ENCODE results near the gene S1PR2. TPM values are rescaled to one million over a fixed set of nuclear protein-coding genes. Genes with fewer than 3 reads are reported as not detected.
"Not testable (repeated sequence)": the region's sequence is repeated elsewhere in the genome, so short reads cannot be mapped to it uniquely, and the experiment has no call there.

S1PR2 gene
- total RNA-seq, 1 donor from 2014 or later = 0.46 TPM

- DNase-seq (ENCODE audit: low read depth, low spot score) = peak; percentile 87
Measured at GRCh38 chr19:10191347-10191746, 39.8 kb downstream of the S1PR2 start.

GRCh38 chr19:10190026-10190425, 41.1 kb downstream of the S1PR2 start:
- DNase-seq (ENCODE audit: low read depth, low spot score) = no peak

- no peak for DNase-seq (ENCODE audit: low read depth, low spot score)
Measured at GRCh38 chr19:10189616-10190015, 41.5 kb downstream of the S1PR2 start.

- no peak for DNase-seq (ENCODE audit: low read depth, low spot score)
Measured at GRCh38 chr19:10187315-10187714, 43.8 kb downstream of the S1PR2 start.

GRCh38 chr19:10184636-10185035, 46.5 kb downstream of the S1PR2 start:
- no peak for DNase-seq (ENCODE audit: low read depth, low spot score)

GRCh38 chr19:10183926-10184325, 47.2 kb downstream of the S1PR2 start:
- DNase-seq (ENCODE audit: low read depth, low spot score) = no peak

GRCh38 chr19:10182847-10183246, 48.3 kb downstream of the S1PR2 start:
- no peak for DNase-seq (ENCODE audit: low read depth, low spot score)

GRCh38 chr19:10182076-10182475, 49.1 kb downstream of the S1PR2 start:
- DNase-seq (ENCODE audit: low read depth, low spot score) = no peak

GRCh38 chr19:10180459-10180858, 50.7 kb downstream of the S1PR2 start:
- no peak for DNase-seq (ENCODE audit: low read depth, low spot score)

- not testable (repeated sequence) for DNase-seq (ENCODE audit: low read depth, low spot score)
Measured at GRCh38 chr19:10180024-10180423, 51.1 kb downstream of the S1PR2 start.

- no peak for DNase-seq (ENCODE audit: low read depth, low spot score)
Measured at GRCh38 chr19:10173527-10173926, 57.6 kb downstream of the S1PR2 start.

Other genes starting within 250 kb of the S1PR2 start
- gene COL5A3, start 220.8 kb downstream of the S1PR2 start, total RNA-seq = not detected in 2 replicates
- gene RDH8, start 217.8 kb downstream of the S1PR2 start, total RNA-seq = not detected in 2 replicates
- 22.9 and 23.8 TPM in 2 replicates for gene SHFL, start 145.0 kb downstream of the S1PR2 start, total RNA-seq
- gene ANGPTL6, start 128.7 kb downstream of the S1PR2 start, total RNA-seq = 0.20 and 0.28 TPM in 2 replicates
- gene PPAN, start 125.0 kb downstream of the S1PR2 start, total RNA-seq = 41.2 and 51.6 TPM in 2 replicates
- gene P2RY11, start 119.6 kb downstream of the S1PR2 start, total RNA-seq = 2.2 and 4.0 TPM in 2 replicates
- 335 and 417 TPM in 2 replicates for gene EIF3G, start 111.4 kb downstream of the S1PR2 start, total RNA-seq
- 39.4 and 61.7 TPM in 2 replicates for gene DNMT1, start 36.4 kb downstream of the S1PR2 start, total RNA-seq
- 32.6 and 35.9 TPM in 2 replicates for gene MRPL4, start 20.9 kb upstream of the S1PR2 start, total RNA-seq
- gene ICAM1, start 39.8 kb upstream of the S1PR2 start, total RNA-seq = 20.1 and 42.0 TPM in 2 replicates
- gene ICAM4, start 55.6 kb upstream of the S1PR2 start, total RNA-seq = 0.40 and 0.95 TPM in 2 replicates
- 0.13 and 0.25 TPM in 2 replicates for gene ICAM5, start 58.6 kb upstream of the S1PR2 start, total RNA-seq
- gene ZGLP1, start 78.5 kb upstream of the S1PR2 start, total RNA-seq = 0.26 and 0.56 TPM in 2 replicates
- gene FDX2, start 84.7 kb upstream of the S1PR2 start, total RNA-seq = 21.8 and 25.8 TPM in 2 replicates
- 10.3 and 13.8 TPM in 2 replicates for gene RAVER1, start 102.2 kb upstream of the S1PR2 start, total RNA-seq
- 11.1 TPM in 2 replicates for gene ICAM3, start 108.3 kb upstream of the S1PR2 start, total RNA-seq
- 96.9 and 143 TPM in 2 replicates for gene TYK2, start 149.2 kb upstream of the S1PR2 start, total RNA-seq
- 335 and 371 TPM in 2 replicates for gene CDC37, start 172.2 kb upstream of the S1PR2 start, total RNA-seq
- 2.6 and 2.7 TPM in 2 replicates for gene PDE4A, start 189.2 kb upstream of the S1PR2 start, total RNA-seq

Measured in pulmonary artery endothelial cell (primary cell).